Stimulated activated CD8-positive, alpha-beta memory T cell treated with anti-CD3 and anti-CD28 coated beads, Interleukin-2, amount 100 ng/mL, for 48 hours (primary cell): ENCODE results near the gene PTPRN.
"Not testable (repeated sequence)": the region's sequence is repeated elsewhere in the genome, so short reads cannot be mapped to it uniquely, and the experiment has no call there.

Experiments
- DNase-seq, 2 donors: peaks; one replicate each; pipeline ENCODE4 v3.0.0-alpha.2; 2020; ENCODE audit warnings: low read depth in 2 of 2

Gene PTPRN

GRCh38 chr2:219287580-219288265 lies 21.5 kb downstream of the PTPRN start:
- no peak for DNase-seq

GRCh38 chr2:219287116-219287440 lies 22.1 kb downstream of the PTPRN start:
- not testable (repeated sequence) for DNase-seq

GRCh38 chr2:219286436-219287115 lies 22.6 kb downstream of the PTPRN start:
- DNase-seq: no peak

GRCh38 chr2:219285894-219286425 lies 23.2 kb downstream of the PTPRN start:
- no peak for DNase-seq

GRCh38 chr2:219285373-219285735 lies 23.8 kb downstream of the PTPRN start:
- no peak for DNase-seq

GRCh38 chr2:219284501-219285372 lies 24.5 kb downstream of the PTPRN start:
- no peak for DNase-seq

GRCh38 chr2:219282943-219283581 lies 26.1 kb downstream of the PTPRN start:
- DNase-seq: no peak

GRCh38 chr2:219282375-219282774 lies 26.8 kb downstream of the PTPRN start:
- no peak for DNase-seq

- DNase-seq: no peak
These were observed 27.6 kb downstream of the PTPRN start for GRCh38 chr2:219281588-219281987.

- no peak for DNase-seq
These were observed 28.6 kb downstream of the PTPRN start for GRCh38 chr2:219280651-219281050.

- DNase-seq: no peak
These were observed 29.2 kb downstream of the PTPRN start for GRCh38 chr2:219279916-219280516.

GRCh38 chr2:219279151-219279915 lies 29.9 kb downstream of the PTPRN start, which contains the start of gene DNAJB2:
Gene DNAJB2, plus strand, starts transcription at chr2:219279366. Its CDS starts 468 bp downstream, at chr2:219279834.
- DNase-seq: peak; percentile 99 to 100

- DNase-seq: no peak
These were observed 30.5 kb downstream of the PTPRN start for GRCh38 chr2:219278655-219279150.

GRCh38 chr2:219277703-219278654 lies 31.2 kb downstream of the PTPRN start:
- peak; percentile 39 to 68 for DNase-seq

- no peak for DNase-seq
These were observed 34.8 kb downstream of the PTPRN start for GRCh38 chr2:219274361-219274921.

GRCh38 chr2:219273937-219274336 lies 35.3 kb downstream of the PTPRN start:
- no peak for DNase-seq

GRCh38 chr2:219272995-219273394 lies 36.2 kb downstream of the PTPRN start:
- no peak for DNase-seq

GRCh38 chr2:219272356-219272755 lies 36.8 kb downstream of the PTPRN start:
- no peak for DNase-seq

- no peak for DNase-seq
These were observed 38.2 kb downstream of the PTPRN start for GRCh38 chr2:219271021-219271420.
